ENCODE measurements around the gene NTNG1. TPM values are rescaled to one million over a fixed set of nuclear protein-coding genes. Genes with fewer than 3 reads are reported as not detected.

Gene NTNG1
- total RNA-seq, 1 experiment from 2014 or later, result 1.5 TPM

- DNase-seq, result no peak
- Histone ChIP-seq H2BK15ac (ENCODE audit: low read depth, low read length) (no peak overlapping the region), H3K9ac (ENCODE audit: extremely low read depth, insufficient read length, low read length) (no peak overlapping the region), H3K23me2 (ENCODE audit: insufficient read length, low read depth, low read length, poor library complexity, severe bottlenecking) (no peaks in the 10 kb centered on the region), H4K20me1 (ENCODE audit: control insufficient read depth, insufficient read depth, insufficient read length) (no peaks in the 10 kb centered on the region), H3T11ph (ENCODE audit: low read length) (no peak overlapping the region), H4K5ac (ENCODE audit: insufficient read length, low read depth, low read length) (no peak overlapping the region), H2BK5ac (ENCODE audit: insufficient read length, low read length) (no peak overlapping the region), H3K27me3 (ENCODE audit: insufficient read depth, low read length) (no peaks in the 10 kb centered on the region), H3K56ac (ENCODE audit: insufficient read length, low read depth, low read length) (no peak overlapping the region), H3K27ac (ENCODE audit: insufficient read length, low read depth, low read length) (no peak overlapping the region), H2AFZ (ENCODE audit: low read length) (no peak overlapping the region), H2BK120ac (ENCODE audit: low read depth, low read length, poor library complexity, severe bottlenecking) (no peak overlapping the region), H3K79me2 (ENCODE audit: insufficient read depth, low read length) (no peaks in the 10 kb centered on the region), H3K18ac (ENCODE audit: insufficient read length, low read depth, low read length) (no peak overlapping the region), H2BK12ac (ENCODE audit: insufficient read length, low read depth, low read length) (no peak overlapping the region), H2AK5ac (ENCODE audit: insufficient read length, low read length) (no peak overlapping the region), H2BK20ac (ENCODE audit: low read depth, low read length, poor library complexity, severe bottlenecking) (no peak overlapping the region), H3K4me2 (ENCODE audit: insufficient read depth, insufficient read length, low read length) (no peak overlapping the region), H3K79me1 (ENCODE audit: insufficient read depth, low read depth, low read length, poor library complexity, severe bottlenecking) (no peaks in the 10 kb centered on the region), H3K9me3 (ENCODE audit: control insufficient read depth, low read depth, low read length) (no peaks in the 10 kb centered on the region), H3K4me1 (ENCODE audit: insufficient read depth, low read length) (no peaks in the 10 kb centered on the region), H4K91ac (ENCODE audit: insufficient read length, low read depth, low read length) (no peak overlapping the region), H3K14ac (ENCODE audit: insufficient read depth, low read length) (no peak overlapping the region), H3K4ac (ENCODE audit: low read depth, low read length) (no peak overlapping the region), H4K8ac (replicated peaks; ENCODE audit: insufficient read length, low read depth, low read length) (no peak overlapping the region), H3K23ac (ENCODE audit: insufficient read length, low read depth, low read length) (no peak overlapping the region)
- no CpG with 5 or more reads among the region's 3 CpGs for WGBS (ENCODE audit: extremely low coverage, insufficient read length, low lambda C conversion rate)
- Mint-ChIP-seq H3K9me3 (no peaks in the 10 kb centered on the region), H3K4me1 (peaks cover 7 to 9% of the 10 kb centered on the region in 2 experiments), H3K27me3 (ENCODE audit: low read depth) (no peaks in the 10 kb centered on the region), H3K36me3 (ENCODE audit: insufficient read depth in 1 of 3, low read depth in 3 of 3) (no peaks in the 10 kb centered on the region), H3K4me3 (no peak overlapping the region), H3K27ac (no peak overlapping the region)
- TF ChIP-seq CTCF (conservative IDR thresholded peaks at IDR 0.05), result no peak
Observed at GRCh38 chr1:107414550-107414949, 273.7 kb downstream of the NTNG1 start.
